ENCODE results near the gene CCDC141. TPM values are rescaled to one million over a fixed set of nuclear protein-coding genes. Genes with fewer than 3 reads are reported as not detected.

CCDC141 gene
- total and polyA plus RNA-seq, 11 donors = 10.6 to 258 (median 137) TPM

GRCh38 chr2:178827111-178827510, 222.8 kb downstream of the CCDC141 start:
- peaks cover 0 to 37% (median 25%) of the 10 kb centered on the region in 12 donors for H3K4me1 ChIP-seq

GRCh38 chr2:178825183-178825582, 224.8 kb downstream of the CCDC141 start:
- H3K27ac ChIP-seq = no peak overlapping the region
- no peak overlapping the region for H3K4me3 ChIP-seq
- peaks cover 0 to 16% (median 0%) of the 10 kb centered on the region in 9 donors for H3K36me3 ChIP-seq
- DNase-seq (no peak), ATAC-seq (no peak)
- no peak for TF ChIP-seq CTCF (IDR thresholded peaks at IDR 0.05)
- TF ChIP-seq POLR2A (IDR thresholded peaks at IDR 0.05) = no peak
- H3K4me1 ChIP-seq = peaks cover 0 to 31% (median 19%) of the 10 kb centered on the region in 12 donors
- intact Hi-C loops (cut with DNase I) = loop anchor here in 2 of 10 donors (5.0 kb wide), 2 partner anchors 37 to 67 kb away; no protein-coding TSS in a partner anchor
- H3K9me3 ChIP-seq = peaks cover 0 to 11% (median 0%) of the 10 kb centered on the region in 12 donors
- H3K27me3 ChIP-seq = no peaks in the 10 kb centered on the region
- WGBS, 4 donors = 0 to 36% (median 14%) methylated on average over 1 of the region's 1 CpG

More at GRCh38 chr2:178827111-178827510, 222.8 kb downstream of the CCDC141 start:
- TF ChIP-seq POLR2A (IDR thresholded peaks at IDR 0.05) (no peak), CTCF (IDR thresholded peaks at IDR 0.05) (no peak)
- WGBS, 4 donors = 85 to 91% (median 86%) methylated on average over 1 of the region's 1 CpG
- Histone ChIP-seq H3K9me3 (peaks cover 0 to 11% (median 0%) of the 10 kb centered on the region in 12 donors), H3K4me3 (no peak overlapping the region), H3K27me3 (no peaks in the 10 kb centered on the region), H3K27ac (peak overlapping the region in 3 of 12 donors; percentile 17 to 66 (median 58)), H3K36me3 (peaks cover 0 to 16% (median 0%) of the 10 kb centered on the region in 9 donors)
- intact Hi-C loops (cut with DNase I) = loop anchor here in 2 of 10 donors (5.0 kb wide), 2 partner anchors 35 to 65 kb away; no protein-coding TSS in a partner anchor
- DNase-seq (no peak), ATAC-seq (no peak)

- Histone ChIP-seq H3K9me3 (peaks cover 0 to 11% (median 0%) of the 10 kb centered on the region in 12 donors), H3K27ac (peak overlapping the region in 1 of 12 donors; percentile 8), H3K4me1 (peaks cover 0 to 31% (median 12%) of the 10 kb centered on the region in 12 donors), H3K4me3 (no peak overlapping the region), H3K27me3 (no peaks in the 10 kb centered on the region), H3K36me3 (peaks cover 0 to 13% (median 0%) of the 10 kb centered on the region in 9 donors)
- WGBS, 4 donors = 65 to 81% (median 73%) methylated on average over 7 of the region's 7 CpGs
- peak in 3 of 4 donors; percentile 25 to 69 (median 34) for ATAC-seq
- intact Hi-C loops (cut with DNase I) = no loop called here
- peak in 1 of 5 donors; percentile 42 for DNase-seq
- TF ChIP-seq CTCF (IDR thresholded peaks at IDR 0.05) (no peak), POLR2A (IDR thresholded peaks at IDR 0.05) (no peak)
These were observed 225.8 kb downstream of the CCDC141 start for GRCh38 chr2:178824181-178824580.

GRCh38 chr2:178819992-178820391, 229.9 kb downstream of the CCDC141 start:
- H3K27ac ChIP-seq = peak overlapping the region; percentile 56 to 84 (median 71)
- H3K27me3 ChIP-seq = no peaks in the 10 kb centered on the region
- DNase-seq = peak in 2 of 5 donors; percentile 37 to 40
- peak overlapping the region in 9 of 12 donors; percentile 5 to 30 (median 18) for H3K4me3 ChIP-seq
- TF ChIP-seq CTCF (IDR thresholded peaks at IDR 0.05) = no peak
- TF ChIP-seq POLR2A (IDR thresholded peaks at IDR 0.05) = no peak
- H3K36me3 ChIP-seq = peaks cover 0 to 22% (median 0%) of the 10 kb centered on the region in 9 donors
- WGBS, 4 donors = 7 to 15% (median 11%) methylated on average over 4 of the region's 4 CpGs
- intact Hi-C loops (cut with DNase I) = loop anchor here in 1 of 10 donors (5.0 kb wide), 1 partner anchor 32 kb away; no protein-coding TSS in a partner anchor
- H3K9me3 ChIP-seq = no peaks in the 10 kb centered on the region
- peaks cover 0 to 17% (median 2%) of the 10 kb centered on the region in 12 donors for H3K4me1 ChIP-seq
- ATAC-seq = peak; percentile 82 to 90 (median 87)
